Measurements from ENCODE around the gene CARMIL1.
A peak's percentile ranks its signal among the peaks of the same experiment; 100 is the strongest.
"Not testable (repeated sequence)": the region's sequence is repeated elsewhere in the genome, so short reads cannot be mapped to it uniquely, and the experiment has no call there.

The CARMIL1 gene

GRCh38 chr6:25375125-25375524, 96.0 kb downstream of the CARMIL1 start:
- no peak for DNase-seq

- DNase-seq = no peak
Measured at GRCh38 chr6:25377664-25378063, 98.5 kb downstream of the CARMIL1 start.

GRCh38 chr6:25381077-25381476, 101.9 kb downstream of the CARMIL1 start:
- no peak for DNase-seq

GRCh38 chr6:25382476-25382875, 103.3 kb downstream of the CARMIL1 start:
- DNase-seq = not testable (repeated sequence)

GRCh38 chr6:25384234-25384633, 105.1 kb downstream of the CARMIL1 start:
- DNase-seq = no peak

- no peak for DNase-seq
Measured at GRCh38 chr6:25384967-25385366, 105.8 kb downstream of the CARMIL1 start.

GRCh38 chr6:25387483-25387882, 108.3 kb downstream of the CARMIL1 start:
- no peak for DNase-seq

GRCh38 chr6:25387911-25388310, 108.7 kb downstream of the CARMIL1 start:
- DNase-seq = no peak

GRCh38 chr6:25388776-25389175, 109.6 kb downstream of the CARMIL1 start:
- DNase-seq = no peak

GRCh38 chr6:25389471-25389870, 110.3 kb downstream of the CARMIL1 start:
- no peak for DNase-seq

- DNase-seq = no peak
Measured at GRCh38 chr6:25392372-25392771, 113.2 kb downstream of the CARMIL1 start.

- no peak for DNase-seq
Measured at GRCh38 chr6:25395731-25396130, 116.6 kb downstream of the CARMIL1 start.

GRCh38 chr6:25397406-25397805, 118.2 kb downstream of the CARMIL1 start:
- DNase-seq = no peak

- DNase-seq = no peak
Measured at GRCh38 chr6:25399885-25400284, 120.7 kb downstream of the CARMIL1 start.

GRCh38 chr6:25401711-25402110, 122.5 kb downstream of the CARMIL1 start:
- no peak for DNase-seq

- no peak for DNase-seq
Measured at GRCh38 chr6:25402125-25402524, 123.0 kb downstream of the CARMIL1 start.

GRCh38 chr6:25403150-25403549, 124.0 kb downstream of the CARMIL1 start:
- no peak for DNase-seq

GRCh38 chr6:25404091-25404490, 124.9 kb downstream of the CARMIL1 start:
- no peak for DNase-seq

- peak; percentile 6 for DNase-seq
Measured at GRCh38 chr6:25404693-25405169, 125.6 kb downstream of the CARMIL1 start.

- no peak for DNase-seq
Measured at GRCh38 chr6:25405442-25405841, 126.3 kb downstream of the CARMIL1 start.

- no peak for DNase-seq
Measured at GRCh38 chr6:25407431-25407830, 128.3 kb downstream of the CARMIL1 start.

- DNase-seq = no peak
Measured at GRCh38 chr6:25410102-25410501, 130.9 kb downstream of the CARMIL1 start.

- no peak for DNase-seq
Measured at GRCh38 chr6:25411316-25411950, 132.3 kb downstream of the CARMIL1 start.

GRCh38 chr6:25413207-25413905, 134.2 kb downstream of the CARMIL1 start:
- DNase-seq = no peak

GRCh38 chr6:25414168-25414567, 135.0 kb downstream of the CARMIL1 start:
- no peak for DNase-seq
